Endothelial cell of umbilical vein (primary cell): Measurements from ENCODE around the gene HDAC1.

Experiments used
- EZH2 ChIP-seq: IDR thresholded peaks from 2 replicates; pipeline ENCODE4 v1.6.1; 2012; ENCODE audit warnings: borderline replicate concordance, low read depth, mild to moderate bottlenecking, moderate library complexity, low read length, inconsistent platforms; ENCODE audit not compliant: severe bottlenecking
- FOS ChIP-seq: IDR thresholded peaks from 2 replicates; pipeline ENCODE4 v1.6.1; 2011; ENCODE audit warnings: mild to moderate bottlenecking, low read length, moderate library complexity, borderline replicate concordance; ENCODE audit not compliant: insufficient read depth
- GATA2 ChIP-seq: IDR thresholded peaks from 2 replicates; pipeline ENCODE4 v1.7.0; 2011; ENCODE audit warnings: low read depth, mild to moderate bottlenecking, moderate library complexity, mixed read lengths, low read length; ENCODE audit not compliant: insufficient read length, insufficient read depth
- POLR2AphosphoS5 ChIP-seq: IDR thresholded peaks from 2 replicates; pipeline ENCODE4 v1.6.1; 2012; ENCODE audit warnings: low read depth, mild to moderate bottlenecking, control low read depth, low read length, moderate library complexity; ENCODE audit not compliant: insufficient read depth
- TF ChIP-seq, protein P1 (sequence below), 2 donors: IDR thresholded peaks; 1 replicate in 1 of 2; 2 replicates in 1 of 2; pipeline ENCODE4 v1.5.1; 2011; ENCODE audit warnings: low read length in 2 of 2, mild to moderate bottlenecking in 2 of 2, moderate library complexity in 2 of 2, control low read depth in 1 of 2, inconsistent platforms in 1 of 2, low read depth in 1 of 2; ENCODE audit not compliant: insufficient read depth in 1 of 2; ENCODE audit errors: extremely low read depth in 1 of 2

DNA sequence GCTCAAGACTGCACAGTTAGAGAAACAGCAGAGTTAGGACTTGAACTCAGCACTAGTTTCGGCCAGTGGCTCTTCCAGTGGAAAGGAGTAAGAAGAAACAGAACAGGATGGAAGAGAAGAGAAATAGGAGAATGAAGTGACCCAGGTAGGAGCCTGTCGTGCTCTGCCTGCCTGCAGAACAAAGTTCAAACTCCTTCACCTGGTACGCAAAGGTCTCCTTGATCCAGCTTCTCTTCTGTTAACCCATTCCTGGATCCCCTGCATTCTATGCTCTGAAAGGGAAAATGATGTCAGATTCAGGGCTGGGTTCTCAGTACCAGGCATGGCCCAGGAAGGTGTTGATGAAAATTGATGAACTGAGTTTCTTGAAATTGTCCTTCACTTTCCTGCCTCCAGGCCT, 66.6 kb downstream of the HDAC1 start:
- no peak for TF ChIP-seq FOS
- TF ChIP-seq, protein P1, sequence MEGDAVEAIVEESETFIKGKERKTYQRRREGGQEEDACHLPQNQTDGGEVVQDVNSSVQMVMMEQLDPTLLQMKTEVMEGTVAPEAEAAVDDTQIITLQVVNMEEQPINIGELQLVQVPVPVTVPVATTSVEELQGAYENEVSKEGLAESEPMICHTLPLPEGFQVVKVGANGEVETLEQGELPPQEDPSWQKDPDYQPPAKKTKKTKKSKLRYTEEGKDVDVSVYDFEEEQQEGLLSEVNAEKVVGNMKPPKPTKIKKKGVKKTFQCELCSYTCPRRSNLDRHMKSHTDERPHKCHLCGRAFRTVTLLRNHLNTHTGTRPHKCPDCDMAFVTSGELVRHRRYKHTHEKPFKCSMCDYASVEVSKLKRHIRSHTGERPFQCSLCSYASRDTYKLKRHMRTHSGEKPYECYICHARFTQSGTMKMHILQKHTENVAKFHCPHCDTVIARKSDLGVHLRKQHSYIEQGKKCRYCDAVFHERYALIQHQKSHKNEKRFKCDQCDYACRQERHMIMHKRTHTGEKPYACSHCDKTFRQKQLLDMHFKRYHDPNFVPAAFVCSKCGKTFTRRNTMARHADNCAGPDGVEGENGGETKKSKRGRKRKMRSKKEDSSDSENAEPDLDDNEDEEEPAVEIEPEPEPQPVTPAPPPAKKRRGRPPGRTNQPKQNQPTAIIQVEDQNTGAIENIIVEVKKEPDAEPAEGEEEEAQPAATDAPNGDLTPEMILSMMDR (IDR thresholded peaks at IDR 0.05; ENCODE audit: extremely low read depth in 1 of 2, insufficient read depth in 1 of 2, low read depth in 1 of 2, low read length in 2 of 2), result no peak
- TF ChIP-seq POLR2AphosphoS5, result no peak
- no peak for TF ChIP-seq GATA2
- TF ChIP-seq EZH2, result no peak
